ENCODE measurements around the gene UVRAG.
A peak's percentile ranks its signal among the peaks of the same experiment; 100 is the strongest.

Gene UVRAG

GRCh38 chr11:75814677-75815344 is at the start of gene UVRAG:
Gene UVRAG, plus strand, starts transcription at chr11:75815210. Its CDS starts 198 bp downstream, at chr11:75815408.
- peak; percentile 99 for DNase-seq

- no peak for DNase-seq
Measured at GRCh38 chr11:75766443-75767227, 48.4 kb upstream of the UVRAG start.

- DNase-seq, result no peak
Measured at GRCh38 chr11:75767228-75767572, 47.8 kb upstream of the UVRAG start.

DNA sequence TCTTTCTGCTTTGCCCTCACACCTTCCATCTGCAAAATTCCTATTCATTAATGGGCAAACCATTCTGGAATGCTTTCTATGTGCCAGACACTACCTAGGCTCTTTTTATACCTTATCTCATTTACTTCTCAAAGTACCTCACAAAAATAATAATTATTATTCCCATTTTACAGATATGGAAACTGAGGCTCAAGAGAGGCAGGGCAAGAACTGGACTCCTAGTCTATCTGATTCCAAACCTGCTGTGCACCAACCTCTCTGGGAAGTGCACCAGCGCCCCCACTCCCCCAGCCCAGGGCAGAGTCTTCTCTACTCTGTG is 47.3 kb upstream of the UVRAG start:
- no peak for DNase-seq

- DNase-seq, result peak; percentile 74
Measured at GRCh38 chr11:75768112-75768908, 46.7 kb upstream of the UVRAG start, which contains the start of gene DGAT2. Gene DGAT2, plus strand, starts transcription at chr11:75768778. Its CDS starts 214 bp downstream, at chr11:75768992.

DNA sequence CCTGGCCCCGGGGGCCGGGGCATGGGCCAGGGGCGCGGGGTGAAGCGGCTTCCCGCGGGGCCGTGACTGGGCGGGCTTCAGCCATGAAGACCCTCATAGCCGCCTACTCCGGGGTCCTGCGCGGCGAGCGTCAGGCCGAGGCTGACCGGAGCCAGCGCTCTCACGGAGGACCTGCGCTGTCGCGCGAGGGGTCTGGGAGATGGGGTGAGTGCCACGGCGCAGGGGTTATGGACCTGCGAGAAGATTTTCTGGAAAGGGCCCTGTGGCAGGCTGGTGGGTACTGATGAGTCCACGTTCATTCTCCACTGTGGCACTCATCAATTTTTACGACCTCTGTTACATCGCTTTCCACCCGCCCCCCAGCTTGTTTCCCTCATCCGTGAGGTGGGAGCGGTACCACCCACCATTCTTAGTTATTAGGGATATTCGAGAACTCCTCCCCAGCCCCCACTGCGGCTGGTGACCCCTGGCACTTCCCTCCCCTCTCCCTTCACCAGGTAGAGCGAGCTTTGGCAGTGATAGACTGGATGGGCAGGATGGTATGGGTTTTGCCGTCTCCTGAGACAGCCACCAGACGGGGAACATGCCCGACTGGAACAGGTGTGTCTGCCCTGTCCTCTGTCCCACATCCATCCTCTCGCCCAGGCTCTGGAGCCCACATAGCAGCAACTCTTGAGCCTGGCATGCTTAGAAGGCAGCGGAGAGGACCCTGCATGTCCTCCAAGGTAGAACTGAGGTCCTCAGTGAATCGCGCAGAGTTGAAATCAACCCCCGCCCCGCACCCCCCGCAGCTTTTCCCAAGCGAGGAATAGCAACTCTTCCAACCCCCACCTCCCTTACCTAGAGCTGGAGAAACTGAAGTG is 45.9 kb upstream of the UVRAG start:
- no peak for DNase-seq

DNA sequence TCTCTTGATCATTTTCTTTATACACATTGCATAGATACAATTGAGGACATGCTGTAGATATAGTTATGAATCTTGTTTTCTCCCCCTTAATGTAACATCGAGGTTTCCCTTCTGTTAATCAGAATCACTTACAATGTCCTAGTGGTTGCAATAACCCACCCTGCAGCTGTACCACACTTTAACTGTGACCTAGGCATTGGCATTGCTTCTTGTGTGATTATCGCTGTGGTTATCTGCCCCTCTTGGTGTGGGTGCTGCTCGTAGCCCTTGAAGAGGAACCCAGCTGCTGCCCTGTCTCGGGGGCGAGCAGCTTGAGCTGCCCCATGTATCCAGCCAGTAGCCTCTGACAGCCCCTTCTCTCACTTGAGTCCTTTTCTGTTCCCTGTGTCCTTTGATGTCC is 44.9 kb upstream of the UVRAG start:
- DNase-seq, result no peak

GRCh38 chr11:75771646-75772410 is 43.2 kb upstream of the UVRAG start:
- DNase-seq, result peak; percentile 79

GRCh38 chr11:75773595-75774353 is 41.2 kb upstream of the UVRAG start:
- peak; percentile 74 for DNase-seq

DNA sequence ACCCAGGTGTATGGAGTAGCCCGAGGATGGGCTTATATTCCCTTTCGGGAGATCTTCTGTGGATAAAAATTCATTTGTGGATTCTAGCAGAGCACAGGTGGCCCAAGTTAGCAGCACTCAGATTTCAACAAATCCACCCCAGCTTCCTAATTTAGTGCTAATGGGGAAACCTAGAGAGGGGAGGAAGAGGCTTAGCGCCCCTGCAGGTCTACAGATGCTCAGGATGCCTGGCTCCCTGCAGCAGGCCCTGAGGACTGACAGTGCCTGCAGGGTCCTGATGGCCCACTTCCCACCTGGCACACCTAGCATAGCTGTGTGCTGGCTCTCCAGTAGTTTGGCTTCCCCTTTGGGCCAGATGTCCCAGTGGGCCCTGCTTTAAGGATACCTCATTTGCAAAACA is 40.0 kb upstream of the UVRAG start:
- DNase-seq, result no peak

DNA sequence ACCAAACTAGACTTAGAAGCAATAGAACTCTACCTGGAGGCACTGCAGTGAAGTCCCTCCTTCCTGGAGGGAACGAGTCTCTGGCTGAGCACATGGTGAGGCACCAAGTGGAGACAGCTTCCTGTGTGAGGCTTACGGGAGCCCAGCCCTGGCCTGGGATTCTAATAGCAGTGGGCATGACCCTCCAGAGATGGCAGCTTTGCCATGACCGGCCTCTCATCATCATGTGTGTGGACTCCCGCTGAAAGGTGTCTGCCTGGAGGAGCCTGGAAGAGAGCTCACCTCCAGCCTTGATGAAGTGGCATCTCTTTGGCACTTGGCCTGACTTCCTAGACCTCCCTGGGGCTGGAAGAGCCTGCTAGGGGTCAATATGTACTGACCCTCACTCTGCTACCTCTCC is 38.5 kb upstream of the UVRAG start:
- no peak for DNase-seq

- DNase-seq, result peak; percentile 39
Measured at GRCh38 chr11:75777461-75778110, 37.4 kb upstream of the UVRAG start.

- DNase-seq, result no peak
Measured at GRCh38 chr11:75778962-75779361, 36.0 kb upstream of the UVRAG start.

DNA sequence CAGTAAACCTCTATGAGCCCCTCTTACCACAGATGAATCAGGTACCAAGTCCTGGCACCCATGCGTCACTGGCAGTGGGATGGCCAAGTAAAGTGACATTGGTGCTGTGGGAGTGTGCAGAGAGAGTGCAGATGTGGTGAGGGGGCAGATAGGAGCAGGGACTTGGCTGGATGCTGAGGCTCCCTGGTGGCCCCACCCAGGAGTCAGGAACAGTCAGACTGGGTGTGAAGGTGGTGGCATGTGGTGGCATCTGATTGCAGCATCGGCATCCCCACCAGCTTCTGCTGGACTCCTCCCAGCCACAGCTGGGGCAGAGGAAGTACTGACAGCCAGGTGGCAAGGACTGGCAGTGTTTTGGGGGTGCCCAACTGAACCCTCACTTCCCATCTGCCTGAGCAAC is 35.0 kb upstream of the UVRAG start:
- DNase-seq, result no peak

GRCh38 chr11:75780888-75781287 is 34.1 kb upstream of the UVRAG start:
- DNase-seq, result no peak

GRCh38 chr11:75781296-75781695 is 33.7 kb upstream of the UVRAG start:
- DNase-seq, result no peak

DNA sequence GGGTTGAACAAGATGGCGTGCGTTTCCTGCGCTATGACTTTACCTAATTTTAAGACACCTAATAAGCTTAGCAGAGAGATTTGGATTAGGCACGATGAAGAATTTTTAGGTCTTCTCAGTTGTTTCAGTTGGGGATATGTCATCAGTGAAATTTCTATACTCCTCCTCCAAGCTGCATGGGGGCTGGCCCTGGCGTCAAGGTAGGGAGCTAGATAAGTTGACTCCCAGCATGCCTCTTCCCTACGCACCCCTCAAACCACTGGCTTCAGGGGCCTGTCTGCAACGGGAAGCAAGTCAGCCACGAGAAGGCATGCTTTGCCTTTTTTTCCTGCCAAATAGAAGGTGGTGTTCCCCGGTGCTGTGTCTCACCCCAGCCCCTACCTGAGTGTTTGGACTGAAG is 33.2 kb upstream of the UVRAG start:
- no peak for DNase-seq

GRCh38 chr11:75782540-75783263 is 32.3 kb upstream of the UVRAG start:
- no peak for DNase-seq

- DNase-seq, result no peak
Measured at GRCh38 chr11:75783416-75784084, 31.5 kb upstream of the UVRAG start.

Data from CD4-positive, alpha-beta T cell treated with Interleukin-15 for 1 hour (primary cell).